MCF 10A (cell line): ENCODE measurements around the gene TNRC18. TPM values are rescaled to one million over a fixed set of nuclear protein-coding genes. Genes with fewer than 3 reads are reported as not detected.

Experiments
- BruUV-seq: library from RNA; stranded (reverse); fragments of 400-500 nt; replicated peaks from 2 replicates; lab custom pipeline; 2021; lab: Mats Ljungman, UMichigan
- CTCF ChIA-PET: fragments of 300-600 bp; sonication (Branson Sonifier 250); formaldehyde crosslinking; extraction: SDS; loops from one replicate; lab custom pipeline; 2021; ENCODE audit warnings: antibody characterized with exemption, inconsistent platforms; lab: Yijun Ruan, JAX
- POLR2A ChIA-PET: fragments of 300-600, 350-650 bp; sonication (Branson Sonifier 250); formaldehyde crosslinking; extraction: SDS; loops from one replicate; lab custom pipeline; 2020; ENCODE audit warnings: antibody characterized with exemption, inconsistent platforms; lab: Yijun Ruan, JAX
- DNase-seq: peaks from one replicate; pipeline ENCODE4 v3.0.0-alpha.2; 2018; ENCODE audit not compliant: unreplicated experiment
- H3K27ac Mint-ChIP-seq: one replicate; pipeline ENCODE4 v1.8.0; 2022; ENCODE audit warnings: mild to moderate bottlenecking, low read depth, mixed read lengths; ENCODE audit not compliant: unreplicated experiment
- H3K27me3 Mint-ChIP-seq: one replicate; pipeline ENCODE4 v1.8.0; 2022; ENCODE audit warnings: mixed read lengths; ENCODE audit not compliant: insufficient read depth, unreplicated experiment
- H3K36me3 Mint-ChIP-seq: one replicate; pipeline ENCODE4 v1.8.0; 2022; ENCODE audit warnings: mild to moderate bottlenecking, moderate library complexity, mixed read lengths; ENCODE audit not compliant: insufficient read depth, unreplicated experiment
- H3K4me1 Mint-ChIP-seq: one replicate; pipeline ENCODE4 v1.8.0; 2022; ENCODE audit warnings: mixed read lengths; ENCODE audit not compliant: insufficient read depth, unreplicated experiment
- H3K4me3 Mint-ChIP-seq: one replicate; pipeline ENCODE4 v1.8.0; 2022; ENCODE audit warnings: mild to moderate bottlenecking, moderate library complexity, mixed read lengths; ENCODE audit not compliant: unreplicated experiment
- H3K9me3 Mint-ChIP-seq: one replicate; pipeline ENCODE4 v1.8.0; 2022; ENCODE audit warnings: mixed read lengths; ENCODE audit not compliant: unreplicated experiment
- intact Hi-C: fragments of 100-400 bp; cut with micrococcal nuclease; formaldehyde crosslinking; loops from 2 replicates; pipeline ENCODE4 v1.14.1; 2022
- total RNA-seq: library from RNA; stranded (reverse); gene quantifications from 2 replicates; pipeline ENCODE4 v1.2.3, GENCODE V29; 2022
- TF ChIP-seq, protein P1 (sequence below): fragments of 200-600 bp; IDR thresholded peaks from one replicate; pipeline ENCODE4 v1.8.0; 2022; ENCODE audit warnings: antibody characterized with exemption, mild to moderate bottlenecking; ENCODE audit not compliant: unreplicated experiment

Gene TNRC18
- total RNA-seq, 1 experiment from 2014 or later = 132 TPM

DNA sequence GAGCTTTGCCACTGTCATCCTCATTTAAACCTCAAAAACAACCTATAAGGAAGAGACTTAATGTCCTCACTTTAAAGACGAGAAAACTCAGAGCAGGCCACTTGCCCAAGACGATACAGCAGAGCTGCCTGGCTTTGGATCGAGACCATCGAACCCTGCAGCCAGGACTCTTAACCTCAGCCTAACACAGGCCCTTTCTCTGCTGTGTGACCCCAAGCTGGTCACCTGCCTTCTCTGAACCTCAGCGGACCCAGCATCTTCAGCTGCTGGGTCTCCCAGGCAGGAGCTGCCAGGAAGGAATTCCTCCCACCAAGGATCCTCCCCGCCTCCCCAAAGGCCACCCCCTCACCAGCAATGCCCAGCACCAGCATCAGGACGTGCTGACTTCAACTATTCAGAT, 32.7 kb downstream of the TNRC18 start:
- H3K27me3 Mint-ChIP-seq = no peaks in the 10 kb centered on the region
- ChIA-PET CTCF (interaction anchor here (0.9 to 1.0 kb wide), 3 partner anchors 25 to 59 kb away, joined by 3 to 5 read pairs (median 4); no protein-coding TSS in a partner anchor), POLR2A (interaction anchor here (0.6 kb wide), 1 partner anchor 749 kb away, joined by 3 read pairs; no protein-coding TSS in a partner anchor)
- no peak overlapping the region for H3K4me3 Mint-ChIP-seq
- no TSS peak for BruUV-seq
- intact Hi-C loops = no loop called here
- no peaks in the 10 kb centered on the region for H3K4me1 Mint-ChIP-seq
- H3K9me3 Mint-ChIP-seq = no peaks in the 10 kb centered on the region
- TF ChIP-seq, protein P1, sequence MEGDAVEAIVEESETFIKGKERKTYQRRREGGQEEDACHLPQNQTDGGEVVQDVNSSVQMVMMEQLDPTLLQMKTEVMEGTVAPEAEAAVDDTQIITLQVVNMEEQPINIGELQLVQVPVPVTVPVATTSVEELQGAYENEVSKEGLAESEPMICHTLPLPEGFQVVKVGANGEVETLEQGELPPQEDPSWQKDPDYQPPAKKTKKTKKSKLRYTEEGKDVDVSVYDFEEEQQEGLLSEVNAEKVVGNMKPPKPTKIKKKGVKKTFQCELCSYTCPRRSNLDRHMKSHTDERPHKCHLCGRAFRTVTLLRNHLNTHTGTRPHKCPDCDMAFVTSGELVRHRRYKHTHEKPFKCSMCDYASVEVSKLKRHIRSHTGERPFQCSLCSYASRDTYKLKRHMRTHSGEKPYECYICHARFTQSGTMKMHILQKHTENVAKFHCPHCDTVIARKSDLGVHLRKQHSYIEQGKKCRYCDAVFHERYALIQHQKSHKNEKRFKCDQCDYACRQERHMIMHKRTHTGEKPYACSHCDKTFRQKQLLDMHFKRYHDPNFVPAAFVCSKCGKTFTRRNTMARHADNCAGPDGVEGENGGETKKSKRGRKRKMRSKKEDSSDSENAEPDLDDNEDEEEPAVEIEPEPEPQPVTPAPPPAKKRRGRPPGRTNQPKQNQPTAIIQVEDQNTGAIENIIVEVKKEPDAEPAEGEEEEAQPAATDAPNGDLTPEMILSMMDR = no peak
- H3K27ac Mint-ChIP-seq = no peak overlapping the region
- H3K36me3 Mint-ChIP-seq = peaks cover 84% of the 10 kb centered on the region
- DNase-seq = no peak

DNA sequence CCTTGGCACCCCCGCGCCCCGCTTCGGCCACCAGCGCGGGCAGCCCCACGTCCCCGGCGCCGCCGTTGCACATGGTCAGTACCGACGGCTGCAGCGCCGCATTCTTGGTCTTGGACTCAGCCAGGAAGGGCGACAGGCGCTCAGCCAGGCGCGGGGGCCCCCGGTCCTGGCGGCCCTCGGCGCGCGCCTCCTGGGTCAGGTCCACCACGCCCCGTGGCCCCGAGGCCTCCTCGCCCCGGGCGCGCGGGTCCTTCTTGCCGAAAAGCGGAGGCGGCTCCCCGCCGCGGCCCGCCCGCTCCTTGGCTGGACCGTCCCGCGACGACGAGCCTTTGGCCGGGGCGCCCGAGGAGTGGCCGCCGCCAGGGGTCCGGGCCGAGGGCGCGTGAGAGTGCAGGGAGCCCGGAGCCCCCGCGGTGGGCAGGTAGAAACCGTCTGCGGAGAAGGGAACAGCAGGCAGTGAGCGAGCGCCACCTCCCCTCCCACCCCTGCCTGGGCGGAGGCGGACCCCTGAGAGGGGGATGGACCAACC, 34.7 kb downstream of the TNRC18 start:
- Mint-ChIP-seq H3K4me3 (no peak overlapping the region), H3K27me3 (no peaks in the 10 kb centered on the region), H3K4me1 (no peaks in the 10 kb centered on the region), H3K9me3 (no peaks in the 10 kb centered on the region), H3K36me3 (peaks cover 85% of the 10 kb centered on the region), H3K27ac (no peak overlapping the region)
- TF ChIP-seq, protein P1 = no peak
- ChIA-PET CTCF (no interaction called here), POLR2A (no interaction called here)
- no TSS peak for BruUV-seq
- intact Hi-C loops = no loop called here
- DNase-seq = no peak

DNA sequence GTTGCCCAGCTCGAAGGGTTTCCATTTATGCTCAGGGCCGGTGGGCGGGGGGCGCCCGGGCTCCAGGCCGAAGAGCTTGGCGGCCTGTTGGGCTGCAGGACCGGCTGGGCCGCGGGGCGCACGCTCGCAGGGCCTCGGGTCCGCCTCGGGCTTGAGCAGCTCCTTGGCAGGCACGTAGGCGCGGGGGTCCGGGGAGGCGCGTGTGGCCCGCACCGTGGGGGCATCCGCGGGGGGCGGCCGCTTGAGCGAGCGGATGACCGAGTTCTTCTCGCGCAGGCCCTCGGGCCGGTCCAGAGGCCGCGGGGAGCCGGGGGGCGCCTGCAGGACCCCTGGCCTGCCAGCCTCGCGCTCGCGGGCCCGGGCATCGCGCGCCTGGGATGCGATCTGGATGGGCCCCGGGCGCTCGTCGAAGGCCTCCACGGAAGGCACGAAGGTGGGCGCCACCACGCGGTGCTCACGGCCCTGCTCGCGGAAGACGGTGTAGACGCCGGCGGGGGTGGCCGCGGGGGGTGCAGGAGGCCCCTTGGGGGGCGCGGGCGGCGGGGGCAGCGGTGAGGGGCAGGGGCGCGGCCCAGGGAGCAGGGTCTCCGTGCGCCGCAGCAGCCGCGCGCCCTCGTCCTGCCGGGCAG, 35.2 kb downstream of the TNRC18 start:
- Mint-ChIP-seq H3K27me3 (no peaks in the 10 kb centered on the region), H3K36me3 (peaks cover 87% of the 10 kb centered on the region), H3K4me1 (no peaks in the 10 kb centered on the region), H3K4me3 (no peak overlapping the region), H3K9me3 (no peaks in the 10 kb centered on the region), H3K27ac (no peak overlapping the region)
- CTCF ChIA-PET = interaction anchor here (0.6 kb wide), 1 partner anchor 17 kb away, joined by 3 read pairs; no protein-coding TSS in a partner anchor
- no TSS peak for BruUV-seq
- TF ChIP-seq, protein P1 = no peak
- POLR2A ChIA-PET = no interaction called here
- intact Hi-C loops = no loop called here
- no peak for DNase-seq

DNA sequence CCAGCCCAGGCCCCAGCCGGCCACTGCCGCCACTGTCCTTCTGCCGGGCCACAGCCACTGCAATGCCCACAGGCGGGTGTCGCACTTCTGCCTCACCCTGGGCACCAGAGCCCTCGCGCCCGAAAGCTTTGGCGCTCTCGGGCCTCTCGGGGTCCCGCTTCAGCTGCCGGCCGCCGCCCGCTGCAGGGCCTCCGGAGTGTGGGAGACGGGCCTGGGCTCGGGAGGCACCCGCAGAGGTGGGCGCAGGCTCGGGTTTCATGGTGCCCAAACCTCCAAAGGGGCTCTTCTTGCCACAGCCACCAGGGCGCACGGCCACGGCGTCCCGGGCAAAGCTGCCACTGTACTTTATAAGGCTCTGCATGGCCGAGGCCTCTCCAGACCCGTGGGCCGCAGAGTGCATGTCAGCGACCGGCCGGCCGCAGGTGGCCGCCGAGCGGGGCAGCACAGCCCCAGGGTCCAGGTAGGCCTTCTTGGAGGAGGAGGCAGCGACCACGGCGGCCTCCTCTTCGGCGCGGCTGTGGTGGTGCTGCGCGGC, 35.9 kb downstream of the TNRC18 start:
- no peak for DNase-seq
- no peak overlapping the region for H3K4me3 Mint-ChIP-seq
- no peak overlapping the region for H3K27ac Mint-ChIP-seq
- BruUV-seq = no TSS peak
- TF ChIP-seq, protein P1 = no peak
- peaks cover 80% of the 10 kb centered on the region for H3K36me3 Mint-ChIP-seq
- CTCF ChIA-PET = no interaction called here
- no peaks in the 10 kb centered on the region for H3K27me3 Mint-ChIP-seq
- H3K9me3 Mint-ChIP-seq = no peaks in the 10 kb centered on the region
- POLR2A ChIA-PET = interaction anchor here (0.6 kb wide), 1 partner anchor 51 kb away, joined by 3 read pairs; no protein-coding TSS in a partner anchor
- intact Hi-C loops = no loop called here
- no peaks in the 10 kb centered on the region for H3K4me1 Mint-ChIP-seq
